Activated T-helper 9 cell treated with anti-CD3 and anti-CD28 coated beads, Interleukin-2, amount 50 U/mL, for 16 hours (primary cell): ENCODE results near the gene ODF2.
"Not testable (repeated sequence)": the region's sequence is repeated elsewhere in the genome, so short reads cannot be mapped to it uniquely, and the experiment has no call there.

Source experiments
- DNase-seq: peaks from one replicate; pipeline ENCODE4 v3.0.0-alpha.2; 2020; ENCODE audit warnings: low read depth

Gene ODF2

GRCh38 chr9:128455849-128456612 lies at the start of gene ODF2:
Gene ODF2, plus strand, starts transcription at chr9:128456006. Its CDS starts 86 bp downstream, at chr9:128456092.
- peak; percentile 98 for DNase-seq

- no peak for DNase-seq
These were observed 48.9 kb upstream of the ODF2 start for GRCh38 chr9:128406848-128407391.

- DNase-seq: no peak
These were observed 46.8 kb upstream of the ODF2 start for GRCh38 chr9:128408963-128409431.

- DNase-seq: no peak
These were observed 46.4 kb upstream of the ODF2 start for GRCh38 chr9:128409450-128409849.

- no peak for DNase-seq
These were observed 45.8 kb upstream of the ODF2 start for GRCh38 chr9:128409978-128410377.

- DNase-seq: no peak
These were observed 44.3 kb upstream of the ODF2 start for GRCh38 chr9:128411364-128412119.

GRCh38 chr9:128412120-128412790 lies 43.6 kb upstream of the ODF2 start:
- peak; percentile 9 for DNase-seq

GRCh38 chr9:128413728-128414127 lies 42.1 kb upstream of the ODF2 start:
- not testable (repeated sequence) for DNase-seq

- DNase-seq: no peak
These were observed 41.3 kb upstream of the ODF2 start for GRCh38 chr9:128414461-128414860.

GRCh38 chr9:128415281-128415680 lies 40.5 kb upstream of the ODF2 start:
- DNase-seq: no peak

- DNase-seq: no peak
These were observed 39.8 kb upstream of the ODF2 start for GRCh38 chr9:128416014-128416413.

GRCh38 chr9:128416432-128417019 lies 39.3 kb upstream of the ODF2 start:
- DNase-seq: no peak

- no peak for DNase-seq
These were observed 36.5 kb upstream of the ODF2 start for GRCh38 chr9:128419061-128419925.

- DNase-seq: peak; percentile 63
These were observed 35.7 kb upstream of the ODF2 start for GRCh38 chr9:128420060-128420650.

- peak; percentile 20 for DNase-seq
These were observed 34.9 kb upstream of the ODF2 start, which contains the start of gene CERCAM for GRCh38 chr9:128420651-128421481. Gene CERCAM, plus strand, starts transcription at chr9:128420857. Its CDS starts 21 bp downstream, at chr9:128420878.

- no peak for DNase-seq
These were observed 34.3 kb upstream of the ODF2 start for GRCh38 chr9:128421482-128421996.

GRCh38 chr9:128422022-128422782 lies 33.6 kb upstream of the ODF2 start:
- DNase-seq: not testable (repeated sequence)

GRCh38 chr9:128422783-128423150 lies 33.0 kb upstream of the ODF2 start:
- DNase-seq: no peak

GRCh38 chr9:128423356-128423755 lies 32.5 kb upstream of the ODF2 start:
- DNase-seq: not testable (repeated sequence)
